ENCODE measurements around the gene MED15.

MED15 gene

GRCh38 chr22:20554824-20555223, 47.4 kb downstream of the MED15 start:
- Histone ChIP-seq H3K79me2 (peaks cover 1% of the 10 kb centered on the region), H3K9ac (no peak overlapping the region), H3K36me3 (ENCODE audit: control insufficient read depth, insufficient read depth, low read length) (no peaks in the 10 kb centered on the region), H3K4me3 (ENCODE audit: low read depth, low read length) (no peak overlapping the region), H3K4me2 (ENCODE audit: low read length) (no peak overlapping the region), H3K27ac (no peak overlapping the region), H3K27me3 (ENCODE audit: control insufficient read depth, insufficient read depth, low read length) (no peaks in the 10 kb centered on the region), H2AFZ (no peak overlapping the region), H3K9me3 (ENCODE audit: control insufficient read depth, low read length) (no peaks in the 10 kb centered on the region), H3K4me1 (peaks cover 4% of the 10 kb centered on the region)
- TF ChIP-seq CTCF (IDR thresholded peaks at IDR 0.05), result no peak

- Histone ChIP-seq H3K9ac (no peak overlapping the region), H3K27me3 (ENCODE audit: control insufficient read depth, insufficient read depth, low read length) (no peaks in the 10 kb centered on the region), H3K27ac (no peak overlapping the region), H3K4me1 (peaks cover 4% of the 10 kb centered on the region), H3K9me3 (ENCODE audit: control insufficient read depth, low read length) (no peaks in the 10 kb centered on the region), H2AFZ (no peak overlapping the region), H3K4me3 (ENCODE audit: low read depth, low read length) (no peak overlapping the region), H3K79me2 (no peaks in the 10 kb centered on the region), H3K4me2 (ENCODE audit: low read length) (no peak overlapping the region), H3K36me3 (ENCODE audit: control insufficient read depth, insufficient read depth, low read length) (no peaks in the 10 kb centered on the region)
- no peak for TF ChIP-seq CTCF (IDR thresholded peaks at IDR 0.05)
Observed at GRCh38 chr22:20558534-20558933, 51.1 kb downstream of the MED15 start.

- Histone ChIP-seq H3K4me3 (ENCODE audit: low read depth, low read length) (no peak overlapping the region), H3K9me3 (ENCODE audit: control insufficient read depth, low read length) (no peaks in the 10 kb centered on the region), H3K79me2 (no peaks in the 10 kb centered on the region), H3K27me3 (ENCODE audit: control insufficient read depth, insufficient read depth, low read length) (no peaks in the 10 kb centered on the region), H2AFZ (no peak overlapping the region), H3K4me1 (peaks cover 4% of the 10 kb centered on the region), H3K36me3 (ENCODE audit: control insufficient read depth, insufficient read depth, low read length) (no peaks in the 10 kb centered on the region), H3K4me2 (ENCODE audit: low read length) (no peak overlapping the region), H3K27ac (no peak overlapping the region), H3K9ac (no peak overlapping the region)
- no peak for TF ChIP-seq CTCF (IDR thresholded peaks at IDR 0.05)
Observed at GRCh38 chr22:20559174-20559760, 51.9 kb downstream of the MED15 start.

- Histone ChIP-seq H2AFZ (no peak overlapping the region), H3K4me1 (peaks cover 4% of the 10 kb centered on the region)
Observed at GRCh38 chr22:20560716-20561115, 53.3 kb downstream of the MED15 start.

More at GRCh38 chr22:20560716-20561115, 53.3 kb downstream of the MED15 start:
- no peak overlapping the region for H3K9ac ChIP-seq
- H3K27me3 ChIP-seq (ENCODE audit: control insufficient read depth, insufficient read depth, low read length), result no peaks in the 10 kb centered on the region
- no peak for TF ChIP-seq CTCF (IDR thresholded peaks at IDR 0.05)
- no peaks in the 10 kb centered on the region for H3K9me3 ChIP-seq (ENCODE audit: control insufficient read depth, low read length)
- H3K36me3 ChIP-seq (ENCODE audit: control insufficient read depth, insufficient read depth, low read length), result no peaks in the 10 kb centered on the region
- H3K27ac ChIP-seq, result no peak overlapping the region
- H3K4me3 ChIP-seq (ENCODE audit: low read depth, low read length), result no peak overlapping the region
- H3K4me2 ChIP-seq (ENCODE audit: low read length), result no peak overlapping the region
- H3K79me2 ChIP-seq, result no peaks in the 10 kb centered on the region
